KMS-11 (cell line): ENCODE measurements around the gene ZNF333.

Experiments
- H2AFZ ChIP-seq: fragments of 200-600 bp; sonication (generic); 2 replicates; pipeline ENCODE4 v1.6.1; 2016; ENCODE audit warnings: antibody characterized with exemption, mixed run types, low read depth
- H3K27ac ChIP-seq: fragments of 200-600 bp; sonication (generic); 2 replicates; pipeline ENCODE4 v1.6.1; 2016; ENCODE audit warnings: mild to moderate bottlenecking, mixed run types
- H3K27me3 ChIP-seq: fragments of 200-600 bp; sonication (generic); 2 replicates; pipeline ENCODE4 v1.6.1; 2017; ENCODE audit warnings: mild to moderate bottlenecking, low read depth, mixed run types, moderate library complexity; ENCODE audit not compliant: insufficient read depth
- H3K36me3 ChIP-seq: fragments of 200-600 bp; sonication (generic); 2 replicates; pipeline ENCODE4 v1.6.1; 2017; ENCODE audit warnings: mild to moderate bottlenecking, mixed run types; ENCODE audit not compliant: insufficient read depth
- H3K4me1 ChIP-seq: fragments of 200-600 bp; sonication (generic); 2 replicates; pipeline ENCODE4 v1.6.1; 2016; ENCODE audit warnings: mild to moderate bottlenecking, low read depth, mixed run types; ENCODE audit not compliant: poor library complexity, severe bottlenecking
- H3K4me2 ChIP-seq: fragments of 200-600 bp; sonication (generic); 2 replicates; pipeline ENCODE4 v1.7.0; 2016; ENCODE audit warnings: mild to moderate bottlenecking, mixed run types
- H3K4me3 ChIP-seq: fragments of 200-600 bp; sonication (generic); IDR thresholded peaks from 2 replicates; pipeline ENCODE4 v1.6.1; 2017; ENCODE audit warnings: low read depth, low read length, mixed read lengths; ENCODE audit not compliant: insufficient read depth
- H3K79me2 ChIP-seq: fragments of 200-600 bp; sonication (generic); 2 replicates; pipeline ENCODE4 v1.6.1; 2016; ENCODE audit warnings: low read depth, mixed run types; ENCODE audit not compliant: insufficient read depth
- H3K9ac ChIP-seq: fragments of 200-600 bp; sonication (generic); 2 replicates; pipeline ENCODE4 v1.6.1; 2016; ENCODE audit warnings: mild to moderate bottlenecking, mixed run types
- H4K20me1 ChIP-seq: fragments of 200-600 bp; sonication (generic); 2 replicates; pipeline ENCODE4 v1.6.1; 2016; ENCODE audit warnings: mild to moderate bottlenecking, mixed run types; ENCODE audit not compliant: insufficient read depth
- CTCF ChIP-seq: fragments of 200-600 bp; sonication (generic); conservative IDR thresholded peaks from 2 replicates; pipeline ENCODE4 v1.6.1; 2017; ENCODE audit warnings: low read depth, mild to moderate bottlenecking, antibody characterized with exemption, low read length, moderate library complexity, mixed read lengths

ZNF333 gene

GRCh38 chr19:14669940-14670339, 19.9 kb upstream of the ZNF333 start:
- Histone ChIP-seq H2AFZ (no peak overlapping the region), H3K9ac (no peak overlapping the region), H4K20me1 (no peaks in the 10 kb centered on the region), H3K27ac (no peak overlapping the region), H3K4me1 (no peaks in the 10 kb centered on the region), H3K4me3 (no peak overlapping the region), H3K79me2 (no peaks in the 10 kb centered on the region), H3K4me2 (no peak overlapping the region), H3K27me3 (peaks cover 21% of the 10 kb centered on the region; the same call in 1 of the 2 replicates), H3K36me3 (no peaks in the 10 kb centered on the region)
- TF ChIP-seq CTCF, result no peak

GRCh38 chr19:14670408-14670807, 19.4 kb upstream of the ZNF333 start:
- peaks cover 24% of the 10 kb centered on the region; the same call in 1 of the 2 replicates for H3K27me3 ChIP-seq
- no peaks in the 10 kb centered on the region for H3K36me3 ChIP-seq
- H3K9ac ChIP-seq, result no peak overlapping the region
- no peak for TF ChIP-seq CTCF
- no peak overlapping the region for H3K4me2 ChIP-seq
- no peak overlapping the region for H3K27ac ChIP-seq
- H3K4me1 ChIP-seq, result no peaks in the 10 kb centered on the region
- no peaks in the 10 kb centered on the region for H3K79me2 ChIP-seq
- no peak overlapping the region for H2AFZ ChIP-seq
- no peak overlapping the region for H3K4me3 ChIP-seq
- no peaks in the 10 kb centered on the region for H4K20me1 ChIP-seq

- TF ChIP-seq CTCF, result no peak
- Histone ChIP-seq H4K20me1 (no peaks in the 10 kb centered on the region), H3K79me2 (no peaks in the 10 kb centered on the region), H3K4me3 (no peak overlapping the region), H3K9ac (no peak overlapping the region), H3K4me1 (no peaks in the 10 kb centered on the region), H3K36me3 (no peaks in the 10 kb centered on the region), H3K4me2 (no peak overlapping the region), H3K27ac (no peak overlapping the region), H3K27me3 (peaks cover 31% of the 10 kb centered on the region; the same call in 1 of the 2 replicates), H2AFZ (no peak overlapping the region)
These were observed 17.5 kb upstream of the ZNF333 start for GRCh38 chr19:14672188-14672872.

- Histone ChIP-seq H3K4me3 (no peak overlapping the region), H3K9ac (no peak overlapping the region), H2AFZ (no peak overlapping the region), H4K20me1 (no peaks in the 10 kb centered on the region), H3K27me3 (peaks cover 31% of the 10 kb centered on the region; the same call in 1 of the 2 replicates), H3K79me2 (no peaks in the 10 kb centered on the region), H3K36me3 (no peaks in the 10 kb centered on the region), H3K4me2 (no peak overlapping the region), H3K4me1 (no peaks in the 10 kb centered on the region), H3K27ac (no peak overlapping the region)
- no peak for TF ChIP-seq CTCF
These were observed 16.8 kb upstream of the ZNF333 start for GRCh38 chr19:14673088-14673487.
